Measurements from ENCODE around the gene OR2AG1.

GRCh38 chr11:6755303-6755952 lies 27.4 kb upstream of the OR2AG1 start:
- TF ChIP-seq CTCF (conservative IDR thresholded peaks at IDR 0.05) (peak; percentile 94), ZFX (IDR thresholded peaks at IDR 0.05) (no peak)
